HG03342 (cell line): ENCODE data around the gene RPL15.

ENCODE experiments used
- ATAC-seq: cut with Tn5 transposase; IDR thresholded peaks from one replicate; pipeline ENCODE4 v1.9.1; 2021; ENCODE audit warnings: mild to moderate bottlenecking, moderate library complexity; ENCODE audit not compliant: unreplicated experiment

Gene RPL15

DNA sequence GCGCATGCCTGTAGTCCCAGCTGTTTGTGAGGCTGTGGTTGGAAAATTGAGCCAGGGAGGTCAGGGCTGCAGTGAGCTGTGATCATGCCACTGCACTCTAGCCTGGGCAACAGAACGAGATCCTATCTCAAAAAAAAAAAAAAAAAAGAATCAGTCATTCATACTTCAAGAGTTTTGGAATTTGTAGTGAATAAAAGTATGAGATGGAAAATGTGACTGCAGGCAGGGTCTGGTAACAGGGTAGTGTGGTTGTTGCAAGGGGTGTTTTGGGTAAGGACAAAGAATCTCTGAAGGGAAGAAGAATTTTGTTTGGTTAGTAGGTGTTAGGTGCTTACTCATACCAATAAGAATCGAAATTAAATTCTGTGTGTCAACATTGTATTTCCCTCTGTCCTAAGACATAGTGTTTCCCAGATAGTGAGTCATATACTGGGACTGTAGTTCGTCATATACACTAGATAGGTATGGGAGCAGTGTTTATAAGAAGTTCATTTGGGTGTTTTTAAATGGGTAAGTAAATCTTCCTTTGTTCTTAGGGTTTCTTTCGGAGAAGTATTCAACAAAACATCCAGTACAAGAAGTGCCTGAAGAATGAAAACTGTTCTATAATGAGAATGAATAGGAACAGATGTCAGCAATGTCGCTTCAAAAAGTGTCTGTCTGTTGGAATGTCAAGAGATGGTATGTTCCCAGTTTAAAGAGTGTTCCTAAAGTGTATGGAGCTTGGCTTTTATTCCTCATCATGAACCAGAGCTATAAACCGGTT, 42.4 kb downstream of the RPL15 start:
- no peak for ATAC-seq

DNA sequence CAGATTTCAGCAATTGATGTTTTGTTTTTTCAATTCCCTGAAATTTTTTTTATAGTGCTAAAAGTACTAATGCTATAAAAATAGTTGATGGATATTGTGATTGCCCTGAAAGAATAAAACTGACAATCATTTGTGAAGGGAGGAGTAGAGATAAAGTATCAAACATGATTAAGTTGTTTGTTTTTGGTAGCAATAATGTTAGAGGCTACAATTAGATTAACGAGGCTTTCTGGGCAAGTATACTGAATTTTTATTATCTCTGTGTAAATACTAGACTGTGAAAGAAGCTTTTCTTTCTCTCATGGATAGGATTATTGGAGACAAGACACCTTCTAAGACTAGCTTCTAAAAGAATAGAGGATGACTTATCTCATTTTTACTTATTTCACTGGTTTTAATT, 43.7 kb downstream of the RPL15 start:
- no peak for ATAC-seq

- ATAC-seq = no peak
Measured at GRCh38 chr3:23961066-23961465, 44.1 kb downstream of the RPL15 start.

DNA sequence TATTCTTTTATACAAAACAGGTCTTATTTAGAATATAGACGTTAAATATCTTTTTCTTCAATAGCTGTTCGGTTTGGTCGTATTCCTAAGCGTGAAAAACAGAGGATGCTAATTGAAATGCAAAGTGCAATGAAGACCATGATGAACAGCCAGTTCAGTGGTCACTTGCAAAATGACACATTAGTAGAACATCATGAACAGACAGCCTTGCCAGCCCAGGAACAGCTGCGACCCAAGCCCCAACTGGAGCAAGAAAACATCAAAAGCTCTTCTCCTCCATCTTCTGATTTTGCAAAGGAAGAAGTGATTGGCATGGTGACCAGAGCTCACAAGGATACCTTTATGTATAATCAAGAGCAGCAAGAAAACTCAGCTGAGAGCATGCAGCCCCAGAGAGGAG, 45.0 kb downstream of the RPL15 start:
- ATAC-seq = no peak

DNA sequence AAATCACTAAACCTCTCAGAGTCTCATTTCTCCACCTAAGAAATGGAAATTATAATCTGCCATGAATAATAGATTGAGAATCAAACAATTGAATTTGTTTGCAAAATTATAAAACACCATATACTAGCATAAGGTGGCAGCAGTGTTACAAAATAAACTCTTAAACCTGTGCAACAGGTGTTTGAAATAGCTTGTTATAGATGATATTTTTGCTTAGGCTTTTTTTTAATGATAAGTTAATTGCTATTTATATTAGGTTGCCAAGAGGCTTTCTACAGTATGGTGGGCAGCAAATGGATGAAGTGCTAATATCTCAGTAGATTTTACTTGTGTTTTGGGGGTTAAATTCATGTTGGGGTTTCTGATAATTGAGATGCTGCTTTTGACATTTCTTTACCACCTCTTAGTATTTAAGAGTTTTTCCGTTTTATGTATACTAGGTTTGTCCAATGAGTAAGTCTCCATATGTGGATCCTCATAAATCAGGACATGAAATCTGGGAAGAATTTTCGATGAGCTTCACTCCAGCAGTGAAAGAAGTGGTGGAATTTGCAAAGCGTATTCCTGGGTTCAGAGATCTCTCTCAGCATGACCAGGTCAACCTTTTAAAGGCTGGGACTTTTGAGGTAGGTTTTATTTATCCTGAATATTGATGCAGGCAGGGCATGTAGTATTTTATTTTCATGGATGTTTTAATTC, 47.8 kb downstream of the RPL15 start:
- no peak for ATAC-seq

DNA sequence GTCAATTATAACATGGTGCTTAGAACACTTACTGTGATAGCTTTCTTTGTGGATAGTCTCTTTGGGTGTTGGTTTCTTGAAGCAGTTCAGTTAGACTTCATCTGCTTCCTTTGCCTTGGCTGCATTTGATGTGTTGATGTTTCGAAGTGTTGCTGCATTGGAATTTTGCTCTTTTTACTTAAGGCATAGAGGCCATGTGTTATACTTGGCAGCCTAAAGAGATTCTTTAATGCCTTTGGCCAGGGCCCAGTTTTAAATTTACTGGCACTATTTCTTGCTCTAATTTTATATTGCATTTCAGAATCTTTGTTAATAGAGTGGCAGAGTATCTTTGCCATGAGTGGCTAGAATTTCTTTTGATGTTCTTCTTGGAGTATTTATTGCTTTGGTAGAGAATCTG, 49.4 kb downstream of the RPL15 start:
- ATAC-seq = no peak

- ATAC-seq = no peak
Measured at GRCh38 chr3:23968463-23969184, 51.7 kb downstream of the RPL15 start.

GRCh38 chr3:23969393-23969792, 52.5 kb downstream of the RPL15 start:
- ATAC-seq = no peak
